Activated naive CD4-positive, alpha-beta T cell treated with anti-CD3 and anti-CD28 coated beads, Interleukin-2, amount 10 ng/mL, durations not matched to agents 7 days and 5 days (primary cell): ENCODE measurements around the gene PROC.
A peak's percentile ranks its signal among the peaks of the same experiment; 100 is the strongest.

Experiments used
- CTCF ChIA-PET: fragments of 350-600 bp; sonication (Branson Sonifier 250); formaldehyde crosslinking; loops from one replicate; lab custom pipeline; 2021; ENCODE audit warnings: antibody characterized with exemption; lab: Charles Lee
- DNase-seq: peaks from one replicate; pipeline ENCODE4 v3.0.0-alpha.2; 2020
- H3K27ac Mint-ChIP-seq: one replicate; pipeline ENCODE4 v1.8.0; 2021; ENCODE audit warnings: mild to moderate bottlenecking, moderate library complexity, mixed read lengths
- H3K27me3 Mint-ChIP-seq: one replicate; pipeline ENCODE4 v1.8.0; 2021; ENCODE audit warnings: mild to moderate bottlenecking, mixed read lengths
- H3K36me3 Mint-ChIP-seq: one replicate; pipeline ENCODE4 v1.8.0; 2021; ENCODE audit warnings: mixed read lengths
- H3K4me1 Mint-ChIP-seq: one replicate; pipeline ENCODE4 v1.8.0; 2021; ENCODE audit warnings: mixed read lengths
- H3K4me3 Mint-ChIP-seq: one replicate; pipeline ENCODE4 v1.8.0; 2021; ENCODE audit warnings: mild to moderate bottlenecking, moderate library complexity, mixed read lengths
- H3K9me3 Mint-ChIP-seq: one replicate; pipeline ENCODE4 v1.8.0; 2021; ENCODE audit warnings: mixed read lengths

Gene PROC

DNA sequence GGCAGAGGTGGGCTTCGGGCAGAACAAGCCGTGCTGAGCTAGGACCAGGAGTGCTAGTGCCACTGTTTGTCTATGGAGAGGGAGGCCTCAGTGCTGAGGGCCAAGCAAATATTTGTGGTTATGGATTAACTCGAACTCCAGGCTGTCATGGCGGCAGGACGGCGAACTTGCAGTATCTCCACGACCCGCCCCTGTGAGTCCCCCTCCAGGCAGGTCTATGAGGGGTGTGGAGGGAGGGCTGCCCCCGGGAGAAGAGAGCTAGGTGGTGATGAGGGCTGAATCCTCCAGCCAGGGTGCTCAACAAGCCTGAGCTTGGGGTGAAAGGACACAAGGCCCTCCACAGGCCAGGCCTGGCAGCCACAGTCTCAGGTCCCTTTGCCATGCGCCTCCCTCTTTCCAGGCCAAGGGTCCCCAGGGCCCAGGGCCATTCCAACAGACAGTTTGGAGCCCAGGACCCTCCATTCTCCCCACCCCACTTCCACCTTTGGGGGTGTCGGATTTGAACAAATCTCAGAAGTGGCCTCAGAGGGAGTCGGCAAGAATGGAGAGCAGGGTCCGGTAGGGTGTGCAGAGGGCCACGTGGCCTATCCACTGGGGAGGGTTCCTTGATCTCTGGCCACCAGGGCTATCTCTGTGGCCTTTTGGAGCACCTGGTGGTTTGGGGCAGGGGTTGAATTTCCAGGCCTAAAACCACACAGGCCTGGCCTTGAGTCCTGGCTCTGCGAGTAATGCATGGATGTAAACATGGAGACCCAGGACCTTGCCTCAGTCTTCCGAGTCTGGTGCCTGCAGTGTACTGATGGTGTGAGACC lies at the start of gene PROC:
PROC (plus strand) TSS at position 128 of the 812 bp plus-strand sequence. CDS start 1,516 bp downstream, outside the sequence.
- CTCF ChIA-PET = no interaction called here

DNA sequence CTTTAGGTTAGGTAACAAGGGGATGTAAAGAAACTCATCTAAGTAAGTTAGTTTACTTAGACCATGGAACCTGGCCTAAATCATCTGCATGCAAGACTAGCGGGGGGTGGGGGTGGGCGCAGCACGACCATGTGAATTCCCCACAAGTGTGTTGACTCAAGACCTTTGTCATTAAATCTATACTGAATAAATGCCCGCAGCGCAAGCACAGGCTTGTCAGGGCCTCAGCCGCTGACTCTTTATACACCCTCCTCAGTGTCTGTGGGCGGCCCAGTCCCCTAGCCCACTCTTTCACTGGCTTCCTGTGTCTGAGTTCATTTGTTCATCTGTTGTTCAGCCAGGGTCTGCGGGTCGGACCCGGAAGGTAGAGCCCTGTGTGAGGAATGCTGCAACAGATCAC lies 48.2 kb upstream of the PROC start:
- H3K4me3 Mint-ChIP-seq = no peak overlapping the region
- H3K9me3 Mint-ChIP-seq = peaks cover 41% of the 10 kb centered on the region
- H3K36me3 Mint-ChIP-seq = peaks cover 37% of the 10 kb centered on the region
- no peak overlapping the region for H3K27ac Mint-ChIP-seq
- DNase-seq = no peak
- no peaks in the 10 kb centered on the region for H3K4me1 Mint-ChIP-seq
- CTCF ChIA-PET = interaction anchor here (0.7 kb wide), 1 partner anchor 84 kb away, joined by 3 read pairs; no protein-coding TSS in a partner anchor
- H3K27me3 Mint-ChIP-seq = no peaks in the 10 kb centered on the region

More for the DNA sequence above, at the start of gene PROC:
- no peaks in the 10 kb centered on the region for H3K9me3 Mint-ChIP-seq
- H3K27me3 Mint-ChIP-seq = peaks cover 81% of the 10 kb centered on the region
- no peak within 1 kb of the TSS for H3K4me3 Mint-ChIP-seq
- no peak for DNase-seq
- H3K36me3 Mint-ChIP-seq = no peaks in the 10 kb centered on the region
- H3K4me1 Mint-ChIP-seq = peaks cover 27% of the 10 kb centered on the region
- H3K27ac Mint-ChIP-seq = no peak within 1 kb of the TSS

DNA sequence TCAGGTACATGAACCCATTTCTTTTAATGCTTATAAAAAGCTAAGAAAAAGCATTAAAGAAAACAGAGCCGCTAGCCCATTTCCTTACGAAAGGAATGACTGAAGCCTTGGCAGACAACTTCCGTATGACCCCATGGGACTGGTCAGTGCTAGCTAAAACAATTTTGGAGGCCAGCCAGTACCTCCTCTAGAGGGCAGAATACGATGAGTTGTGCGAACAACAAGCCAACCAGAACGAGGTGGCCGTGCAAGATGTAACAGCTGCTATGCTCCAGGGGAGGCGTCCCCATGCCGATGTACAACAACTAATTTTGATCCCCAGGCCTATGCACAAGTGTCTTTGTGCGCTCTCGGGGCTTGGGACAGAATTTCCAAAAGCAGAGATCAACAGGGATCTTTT lies 47.2 kb upstream of the PROC start:
- Mint-ChIP-seq H3K4me3 (no peak overlapping the region), H3K9me3 (peaks cover 46% of the 10 kb centered on the region), H3K27me3 (no peaks in the 10 kb centered on the region), H3K4me1 (no peaks in the 10 kb centered on the region), H3K36me3 (peaks cover 42% of the 10 kb centered on the region), H3K27ac (no peak overlapping the region)
- no peak for DNase-seq
- CTCF ChIA-PET = no interaction called here

DNA sequence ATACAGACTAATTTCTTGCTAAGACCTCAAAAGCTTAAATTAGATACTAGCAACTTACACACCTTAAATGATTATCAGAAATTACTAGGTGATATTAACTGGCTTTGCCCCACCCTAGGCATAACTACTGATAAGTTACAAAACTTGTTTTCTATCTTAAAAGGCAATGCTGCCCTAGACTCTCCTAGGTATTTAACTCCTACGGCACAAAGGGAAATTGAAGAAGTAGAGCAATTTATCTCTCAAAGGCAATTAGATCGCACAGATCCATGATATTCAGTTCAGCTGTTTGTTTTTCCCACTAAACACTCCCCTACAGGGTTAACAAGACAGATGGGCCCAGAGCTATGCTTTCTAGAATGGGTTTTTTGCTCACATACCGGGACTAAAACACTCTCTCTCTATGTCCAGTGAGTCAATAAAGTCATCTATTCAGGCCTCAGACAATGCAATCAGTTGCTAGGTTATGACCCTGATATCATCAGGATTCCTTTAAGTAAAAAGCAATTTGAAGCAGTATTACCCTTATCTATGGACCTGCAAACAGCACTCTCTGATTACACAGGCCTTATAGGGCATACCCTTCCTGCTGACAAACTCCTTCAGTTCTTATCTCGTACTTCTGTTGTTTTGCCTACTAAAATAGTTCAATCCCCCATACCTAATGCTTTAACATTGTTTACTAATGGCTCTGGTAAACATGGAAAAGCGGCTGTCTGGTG lies 44.7 kb upstream of the PROC start:
- Mint-ChIP-seq H3K4me1 (peaks cover 8% of the 10 kb centered on the region), H3K36me3 (peaks cover 52% of the 10 kb centered on the region), H3K9me3 (peaks cover 52% of the 10 kb centered on the region), H3K27me3 (no peaks in the 10 kb centered on the region), H3K27ac (no peak overlapping the region), H3K4me3 (no peak overlapping the region)
- CTCF ChIA-PET = no interaction called here
- DNase-seq = no peak

DNA sequence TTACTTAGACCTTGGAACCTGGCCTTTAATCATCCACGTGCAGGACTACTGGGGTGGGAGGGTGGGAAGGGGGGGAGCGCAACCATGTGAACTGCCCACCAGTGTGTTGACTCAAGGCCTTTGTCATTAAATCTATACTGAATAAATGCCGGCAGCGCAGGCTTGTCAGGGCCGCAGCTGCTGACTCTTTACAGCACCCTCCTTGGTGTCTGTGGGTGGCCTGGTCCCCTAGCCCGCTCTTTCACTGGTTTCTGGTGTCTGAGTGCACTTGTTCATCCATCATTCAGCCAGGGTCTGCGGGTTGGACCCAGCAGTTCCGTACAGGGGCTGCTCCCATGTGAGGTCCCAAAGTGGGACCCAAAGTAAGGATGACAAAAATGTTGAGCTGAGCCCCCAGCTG lies 42.0 kb upstream of the PROC start:
- no peaks in the 10 kb centered on the region for H3K27me3 Mint-ChIP-seq
- CTCF ChIA-PET = interaction anchor here (1.0 kb wide), 1 partner anchor 11 kb away, joined by 3 read pairs; no protein-coding TSS in a partner anchor
- peaks cover 15% of the 10 kb centered on the region for H3K4me1 Mint-ChIP-seq
- peaks cover 40% of the 10 kb centered on the region for H3K36me3 Mint-ChIP-seq
- no peak overlapping the region for H3K4me3 Mint-ChIP-seq
- peaks cover 37% of the 10 kb centered on the region for H3K9me3 Mint-ChIP-seq
- H3K27ac Mint-ChIP-seq = no peak overlapping the region
- DNase-seq = no peak

DNA sequence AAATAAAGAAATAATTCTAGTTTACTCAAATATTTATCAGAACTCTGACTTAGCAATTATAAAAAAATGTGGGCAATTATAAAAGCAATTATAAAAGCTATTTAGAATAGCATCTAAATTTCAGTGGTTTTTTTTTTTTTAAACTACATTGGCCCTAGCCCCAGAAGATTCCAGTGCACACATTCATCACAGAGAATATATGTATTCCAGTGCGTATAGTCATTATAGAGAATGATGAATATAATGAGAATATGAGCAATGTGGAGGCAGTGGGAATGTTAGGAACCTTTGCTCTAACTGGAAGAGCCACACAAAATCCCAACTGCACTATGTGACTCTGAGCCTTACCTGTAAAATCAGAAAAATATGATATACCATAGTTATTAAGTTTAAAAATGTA lies 41.0 kb upstream of the PROC start:
- Mint-ChIP-seq H3K27me3 (no peaks in the 10 kb centered on the region), H3K4me3 (no peak overlapping the region), H3K36me3 (peaks cover 35% of the 10 kb centered on the region), H3K27ac (no peak overlapping the region), H3K4me1 (peaks cover 20% of the 10 kb centered on the region), H3K9me3 (peaks cover 29% of the 10 kb centered on the region)
- no peak for DNase-seq
- CTCF ChIA-PET = no interaction called here

DNA sequence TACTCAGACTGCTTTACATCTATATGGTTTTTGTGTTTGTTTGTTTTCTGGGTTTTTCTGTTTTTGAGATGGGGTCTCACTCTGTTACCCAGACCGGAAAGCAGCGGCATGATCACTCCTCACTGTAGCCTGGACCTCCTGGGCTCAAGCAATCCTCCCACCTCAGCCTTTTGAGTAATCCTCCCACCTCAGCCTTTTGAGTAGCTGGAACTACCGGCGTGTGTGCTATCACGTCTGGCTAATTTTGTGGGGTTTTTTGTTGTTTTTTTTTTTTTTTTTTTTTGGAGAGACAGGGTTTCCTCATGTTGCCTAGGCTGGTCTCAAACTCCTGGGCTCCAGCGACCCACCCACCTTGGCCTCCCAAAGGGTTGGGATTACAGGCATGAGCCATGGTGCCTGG lies 39.5 kb upstream of the PROC start:
- CTCF ChIA-PET = no interaction called here
- Mint-ChIP-seq H3K9me3 (peaks cover 21% of the 10 kb centered on the region), H3K27ac (no peak overlapping the region), H3K4me3 (no peak overlapping the region), H3K4me1 (peaks cover 23% of the 10 kb centered on the region), H3K27me3 (no peaks in the 10 kb centered on the region), H3K36me3 (peaks cover 29% of the 10 kb centered on the region)
- DNase-seq = no peak

DNA sequence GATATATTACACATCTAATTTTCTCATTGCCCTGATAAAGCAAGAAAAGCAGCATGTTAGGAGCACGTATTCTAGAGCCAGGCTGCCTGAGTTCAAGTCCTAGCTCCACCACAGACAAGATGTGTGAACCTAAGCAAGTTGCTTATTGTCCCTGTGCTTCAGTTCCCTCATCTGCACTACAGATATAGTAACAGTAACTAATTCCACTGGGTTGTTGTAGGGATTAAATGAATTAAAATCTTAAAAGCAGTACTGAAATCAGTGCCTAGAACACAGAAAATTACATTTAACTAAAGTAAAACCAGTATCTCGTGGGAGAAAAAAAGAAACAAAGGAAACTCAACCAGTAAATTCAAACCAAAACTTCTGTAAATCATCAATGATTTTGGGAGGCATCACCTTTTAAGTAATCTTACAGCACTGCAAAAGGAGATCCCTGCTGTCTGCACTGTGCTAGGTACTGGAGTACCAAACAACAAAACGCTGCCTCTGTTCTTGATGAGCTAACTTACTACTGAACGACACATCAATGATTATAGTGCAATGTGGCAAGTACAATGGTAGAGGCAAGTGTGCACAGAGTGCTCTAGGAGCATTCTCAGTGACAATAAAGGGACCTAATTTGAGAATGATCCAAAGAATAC lies 38.4 kb upstream of the PROC start:
- CTCF ChIA-PET = no interaction called here
- H3K9me3 Mint-ChIP-seq = peaks cover 11% of the 10 kb centered on the region
- H3K27me3 Mint-ChIP-seq = no peaks in the 10 kb centered on the region
- peaks cover 25% of the 10 kb centered on the region for H3K36me3 Mint-ChIP-seq
- no peak overlapping the region for H3K4me3 Mint-ChIP-seq
- DNase-seq = no peak
- H3K4me1 Mint-ChIP-seq = peaks cover 28% of the 10 kb centered on the region
- no peak overlapping the region for H3K27ac Mint-ChIP-seq

DNA sequence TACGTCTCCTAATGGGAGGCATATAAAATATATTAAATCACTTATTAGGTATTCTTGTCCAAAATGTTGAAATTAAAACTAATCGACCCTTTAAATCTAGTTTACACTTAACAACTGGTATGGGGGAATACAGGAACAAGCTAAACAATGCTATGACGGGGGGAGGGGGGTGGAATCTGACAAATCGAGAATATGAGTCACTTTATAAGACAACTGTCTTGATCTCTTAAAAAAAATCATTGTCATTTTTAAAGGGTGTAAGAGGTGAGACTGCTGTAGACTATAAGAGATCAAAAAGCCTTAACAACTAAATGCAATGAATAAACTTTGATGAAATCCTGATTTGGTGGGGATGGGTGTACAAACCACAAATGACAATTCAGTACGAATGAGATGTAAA lies 36.5 kb upstream of the PROC start:
- DNase-seq = no peak
- Mint-ChIP-seq H3K27me3 (no peaks in the 10 kb centered on the region), H3K36me3 (peaks cover 16% of the 10 kb centered on the region), H3K4me3 (no peak overlapping the region), H3K27ac (no peak overlapping the region), H3K9me3 (peaks cover 3% of the 10 kb centered on the region), H3K4me1 (peaks cover 47% of the 10 kb centered on the region)
- CTCF ChIA-PET = no interaction called here

DNA sequence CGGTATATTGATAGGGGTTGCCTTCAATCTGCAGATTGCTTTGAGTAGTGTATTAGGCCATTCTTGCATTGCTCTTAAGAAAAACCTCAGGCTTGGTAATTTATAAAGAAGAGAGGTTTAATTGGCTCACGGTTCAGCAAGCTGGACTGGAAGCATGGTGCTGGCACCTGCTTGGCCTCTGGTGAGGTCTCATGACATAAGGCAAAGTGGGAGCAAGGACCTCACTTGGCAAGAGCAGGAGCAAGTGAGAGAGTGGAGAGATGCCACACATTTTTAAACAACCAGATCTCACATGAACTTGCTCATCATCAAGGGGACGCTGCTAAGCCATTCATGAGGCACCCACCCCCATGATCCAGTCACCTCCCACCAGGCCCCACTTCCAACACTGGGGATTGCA lies 35.4 kb upstream of the PROC start:
- no peak overlapping the region for H3K4me3 Mint-ChIP-seq
- CTCF ChIA-PET = no interaction called here

DNA sequence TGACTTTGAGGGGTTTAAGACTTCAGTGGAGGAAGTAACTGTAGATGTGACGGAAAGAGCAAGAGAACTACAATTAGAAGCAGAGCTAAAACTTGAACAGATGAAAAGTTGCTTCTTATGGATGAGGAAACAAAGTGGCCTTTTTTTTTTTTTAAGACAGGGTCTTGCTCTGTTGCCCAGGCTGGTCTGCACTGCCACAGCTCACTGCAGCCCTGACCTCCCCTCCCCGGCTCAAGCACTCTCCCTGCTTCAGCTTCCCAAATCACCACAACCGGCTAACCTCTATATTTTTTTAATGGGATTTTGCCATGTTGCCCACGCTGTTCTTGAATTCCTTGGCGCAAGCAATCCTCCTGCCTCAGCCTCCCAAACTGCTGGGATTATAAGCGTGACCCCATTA lies 33.7 kb upstream of the PROC start:
- Mint-ChIP-seq H3K27me3 (no peaks in the 10 kb centered on the region), H3K4me3 (no peak overlapping the region), H3K9me3 (no peaks in the 10 kb centered on the region), H3K36me3 (peaks cover 10% of the 10 kb centered on the region), H3K27ac (no peak overlapping the region), H3K4me1 (peaks cover 57% of the 10 kb centered on the region)
- DNase-seq = no peak
- CTCF ChIA-PET = no interaction called here

More for the DNA sequence above, 35.4 kb upstream of the PROC start:
- Mint-ChIP-seq H3K36me3 (peaks cover 11% of the 10 kb centered on the region), H3K9me3 (no peaks in the 10 kb centered on the region), H3K27ac (no peak overlapping the region), H3K27me3 (no peaks in the 10 kb centered on the region), H3K4me1 (peaks cover 45% of the 10 kb centered on the region)
- DNase-seq = no peak

DNA sequence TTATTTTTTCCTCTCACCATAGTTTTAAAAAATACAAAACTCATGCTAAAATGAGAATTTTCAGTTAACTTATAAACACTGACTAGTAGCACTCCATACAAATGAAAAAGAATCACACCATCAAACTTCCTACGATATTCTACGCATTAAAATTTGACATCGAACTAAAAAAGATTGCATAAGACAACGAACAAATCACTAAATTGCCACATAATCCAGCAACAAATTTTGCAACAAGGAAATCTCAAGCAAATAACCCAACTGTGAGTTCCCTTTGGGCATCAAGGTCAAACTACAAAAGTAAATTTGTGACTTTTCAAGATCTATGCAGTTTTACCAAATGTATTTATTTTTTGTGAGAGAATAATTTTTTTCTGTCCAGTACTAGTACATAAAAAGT lies 32.0 kb upstream of the PROC start:
- Mint-ChIP-seq H3K27ac (peak overlapping the region; percentile 93), H3K36me3 (peaks cover 10% of the 10 kb centered on the region), H3K4me3 (peak overlapping the region; percentile 93), H3K4me1 (peaks cover 62% of the 10 kb centered on the region), H3K27me3 (no peaks in the 10 kb centered on the region), H3K9me3 (no peaks in the 10 kb centered on the region)
- CTCF ChIA-PET = interaction anchor here (0.8 to 1.6 kb wide), 4 partner anchors 28 to 143 kb away, joined by 3 to 5 read pairs (median 4); no protein-coding TSS in a partner anchor
- DNase-seq = no peak

DNA sequence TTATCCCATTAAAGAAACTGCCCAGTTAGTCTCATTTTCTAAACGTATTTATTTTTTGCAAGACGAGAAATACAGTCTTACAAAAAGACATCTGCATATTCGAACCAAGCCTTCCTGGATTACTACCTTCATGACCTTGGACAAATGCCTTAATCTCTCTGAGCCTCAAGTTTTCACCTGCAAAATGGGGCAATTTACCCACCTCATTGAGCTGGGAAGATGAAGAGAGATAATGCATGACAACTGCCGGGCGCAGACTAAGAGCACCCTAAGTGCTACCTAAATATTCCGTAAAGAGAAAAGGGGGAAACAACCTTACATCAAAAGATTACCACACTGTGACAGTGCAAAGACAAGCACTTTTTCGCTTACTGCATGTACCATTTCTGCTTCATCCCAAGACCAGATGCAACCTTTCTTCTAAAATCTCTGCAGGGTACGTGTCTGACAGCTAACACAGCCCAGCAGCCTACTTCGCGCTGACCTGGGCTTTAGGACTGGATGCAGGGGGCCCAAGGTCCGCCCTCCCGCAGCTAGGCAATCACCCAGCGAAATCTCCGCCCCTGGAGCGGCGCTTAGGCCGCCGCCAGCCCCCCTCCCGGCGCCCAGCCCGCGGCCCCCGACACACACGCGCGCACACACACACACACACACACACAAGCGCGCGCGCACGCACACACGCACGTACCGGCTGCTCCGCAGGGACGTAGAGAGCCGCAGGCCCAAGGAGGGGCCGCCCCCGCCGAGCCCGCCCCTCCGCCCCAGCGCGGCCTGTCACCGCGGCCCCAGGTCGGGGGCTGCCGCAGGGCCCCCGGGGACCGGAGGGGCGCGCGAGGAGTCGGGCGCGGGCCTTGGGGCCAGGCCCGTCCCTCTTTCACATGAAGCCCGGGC lies 31.2 kb upstream of the PROC start:
- CTCF ChIA-PET = interaction anchor here (0.8 to 1.6 kb wide), 3 partner anchors 27 to 142 kb away, joined by 3 to 5 read pairs (median 4); no protein-coding TSS in a partner anchor
- Mint-ChIP-seq H3K9me3 (no peaks in the 10 kb centered on the region), H3K4me3 (peak overlapping the region; percentile 93), H3K27ac (peak overlapping the region; percentile 93), H3K36me3 (peaks cover 10% of the 10 kb centered on the region), H3K4me1 (peaks cover 58% of the 10 kb centered on the region), H3K27me3 (no peaks in the 10 kb centered on the region)
- DNase-seq = peak; percentile 83
